HEK293T (cell line): Measurements from ENCODE around the gene NCOA7.

Experiments
- CTCF ChIA-PET: fragments of 350-600 bp; formaldehyde crosslinking; extraction: SDS; loops from one replicate; lab custom pipeline; 2021; ENCODE audit warnings: antibody characterized with exemption, inconsistent platforms; lab: Yijun Ruan, JAX
- POLR2A ChIA-PET: fragments of 350-600 bp; formaldehyde crosslinking; extraction: SDS; loops from one replicate; lab custom pipeline; 2020; ENCODE audit warnings: antibody characterized with exemption, inconsistent platforms; lab: Yijun Ruan, JAX
- DNase-seq: peaks from one replicate; pipeline ENCODE4 v3.0.0; 2012; ENCODE audit warnings: mixed read lengths; ENCODE audit errors: extremely low spot score
- ARNT ChIP-seq: fragments of 450-650 bp; IDR thresholded peaks from 2 replicates; pipeline ENCODE4 v1.6.1; 2017; ENCODE audit warnings: mild to moderate bottlenecking
- BHLHE40 ChIP-seq: fragments of 450-650 bp; IDR thresholded peaks from 2 replicates; pipeline ENCODE4 v1.6.1; 2016; ENCODE audit warnings: mild to moderate bottlenecking, moderate library complexity, borderline replicate concordance
- CTBP1 ChIP-seq: fragments of 450-650 bp; IDR thresholded peaks from 2 replicates; pipeline ENCODE4 v1.6.1; 2016; ENCODE audit warnings: borderline replicate concordance
- ELF4 ChIP-seq: fragments of 450-650 bp; IDR thresholded peaks from 2 replicates; pipeline ENCODE4 v1.6.1; 2017; ENCODE audit warnings: antibody characterized with exemption
- FOXA1 ChIP-seq: fragments of 450-650 bp; IDR thresholded peaks from 2 replicates; pipeline ENCODE4 v1.6.1; 2016; ENCODE audit warnings: mild to moderate bottlenecking
- FOXK2 ChIP-seq: fragments of 450-650 bp; IDR thresholded peaks from 2 replicates; pipeline ENCODE4 v1.6.1; 2016; ENCODE audit warnings: mild to moderate bottlenecking
- FOXM1 ChIP-seq: fragments of 450-650 bp; IDR thresholded peaks from 2 replicates; pipeline ENCODE4 v1.6.1; 2017; ENCODE audit warnings: mild to moderate bottlenecking, borderline replicate concordance
- HDGF ChIP-seq: fragments of 450-650 bp; IDR thresholded peaks from 2 replicates; pipeline ENCODE4 v1.6.1; 2017; ENCODE audit warnings: antibody characterized with exemption, borderline replicate concordance
- L3MBTL2 ChIP-seq: fragments of 450-650 bp; conservative IDR thresholded peaks from 2 replicates; pipeline ENCODE4 v1.6.1; 2016; ENCODE audit warnings: mild to moderate bottlenecking
- LEF1 ChIP-seq: fragments of 450-650 bp; IDR thresholded peaks from 2 replicates; pipeline ENCODE4 v1.6.1; 2017; ENCODE audit warnings: mild to moderate bottlenecking, borderline replicate concordance
- NFRKB ChIP-seq: fragments of 450-650 bp; IDR thresholded peaks from 2 replicates; pipeline ENCODE4 v1.6.1; 2016; ENCODE audit warnings: mild to moderate bottlenecking, moderate library complexity
- PKNOX1 ChIP-seq: fragments of 450-650 bp; IDR thresholded peaks from 2 replicates; pipeline ENCODE4 v1.6.1; 2016
- SP1 ChIP-seq: fragments of 450-650 bp; IDR thresholded peaks from 2 replicates; pipeline ENCODE4 v1.6.1; 2017
- SUZ12 ChIP-seq: fragments of 450-650 bp; IDR thresholded peaks from 2 replicates; pipeline ENCODE4 v1.6.1; 2016; ENCODE audit warnings: mild to moderate bottlenecking
- TARDBP ChIP-seq: fragments of 450-650 bp; IDR thresholded peaks from 2 replicates; pipeline ENCODE4 v1.6.1; 2016
- ZNF384 ChIP-seq: fragments of 450-650 bp; IDR thresholded peaks from 2 replicates; pipeline ENCODE4 v1.6.1; 2016

Gene NCOA7

GRCh38 chr6:125790358-125791150, at the start of gene NCOA7:
NCOA7 (plus strand) TSS chr6:125790960; CDS start chr6:125815355, 24,395 bp downstream.
- ChIA-PET POLR2A (interaction anchor here (0.6 to 3.6 kb wide), 30 partner anchors 9 to 423 kb away, joined by 3 to 87 read pairs (median 4); partner anchors contain the start of genes HINT3 and TRMT11), CTCF (interaction anchor here (0.6 to 4.2 kb wide), 16 partner anchors 9 to 477 kb away, joined by 3 to 25 read pairs (median 4); partner anchors contain the start of gene HINT3)
- DNase-seq: peak; percentile 66
- TF ChIP-seq NFRKB: no peak
- no peak for TF ChIP-seq LEF1
- no peak for TF ChIP-seq SUZ12
- TF ChIP-seq SP1: no peak
- TF ChIP-seq CTBP1: peak; percentile 61
- no peak for TF ChIP-seq L3MBTL2

- TF ChIP-seq PKNOX1 (no peak), NFRKB (no peak), L3MBTL2 (no peak), CTBP1 (no peak), ELF4 (no peak), SUZ12 (no peak), BHLHE40 (no peak), ARNT (no peak), ZNF384 (no peak), TARDBP (no peak), FOXA1 (no peak), HDGF (no peak), FOXK2 (no peak), FOXM1 (no peak), SP1 (no peak), LEF1 (no peak)
- no peak for DNase-seq
- ChIA-PET POLR2A (interaction anchor here (1.2 kb wide), 1 partner anchor 102 kb away, joined by 3 read pairs; no protein-coding TSS in a partner anchor), CTCF (interaction anchor here (1.2 kb wide), 1 partner anchor 9 kb away, joined by 3 read pairs; no protein-coding TSS in a partner anchor)
These were observed 49.4 kb upstream of the NCOA7 start for GRCh38 chr6:125741336-125741735.

- no peak for TF ChIP-seq L3MBTL2
- no peak for TF ChIP-seq FOXM1
- TF ChIP-seq FOXK2: no peak
- no peak for TF ChIP-seq TARDBP
- TF ChIP-seq FOXA1: no peak
- no peak for TF ChIP-seq ELF4
- CTCF ChIA-PET: interaction anchor here (0.5 to 1.3 kb wide), 3 partner anchors 11 to 220 kb away, joined by 3 to 7 read pairs (median 3); no protein-coding TSS in a partner anchor
- POLR2A ChIA-PET: interaction anchor here (0.5 to 1.2 kb wide), 4 partner anchors 9 to 294 kb away, joined by 3 read pairs; partner anchors contain the start of gene TRMT11
- DNase-seq: no peak
These were observed 48.7 kb upstream of the NCOA7 start for GRCh38 chr6:125742024-125742423.

GRCh38 chr6:125742464-125743120, 48.2 kb upstream of the NCOA7 start:
- TF ChIP-seq ELF4 (no peak), L3MBTL2 (no peak), SUZ12 (no peak), TARDBP (no peak), HDGF (no peak)
- ChIA-PET CTCF (interaction anchor here (0.5 to 1.3 kb wide), 3 partner anchors 11 to 219 kb away, joined by 3 to 7 read pairs (median 3); no protein-coding TSS in a partner anchor), POLR2A (interaction anchor here (0.5 to 1.2 kb wide), 4 partner anchors 8 to 295 kb away, joined by 3 read pairs; partner anchors contain the start of gene TRMT11)
- no peak for DNase-seq

GRCh38 chr6:125743604-125744003, 47.2 kb upstream of the NCOA7 start:
- POLR2A ChIA-PET: no interaction called here
- DNase-seq: no peak
- TF ChIP-seq LEF1 (no peak), ELF4 (no peak), HDGF (no peak), FOXK2 (no peak), ARNT (no peak), CTBP1 (no peak), BHLHE40 (no peak), SP1 (no peak), FOXA1 (no peak), TARDBP (no peak)
- CTCF ChIA-PET: no interaction called here

GRCh38 chr6:125745281-125746018, 45.3 kb upstream of the NCOA7 start:
- TF ChIP-seq SUZ12: no peak
- TF ChIP-seq LEF1: no peak
- no peak for TF ChIP-seq PKNOX1
- no peak for TF ChIP-seq ELF4
- TF ChIP-seq ZNF384: no peak
- no peak for TF ChIP-seq ARNT
- no peak for TF ChIP-seq L3MBTL2
- no peak for TF ChIP-seq BHLHE40
- TF ChIP-seq FOXK2: no peak
- TF ChIP-seq TARDBP: no peak
- TF ChIP-seq CTBP1: no peak
- no peak for TF ChIP-seq FOXA1
- no peak for TF ChIP-seq HDGF
- TF ChIP-seq FOXM1: no peak
- TF ChIP-seq SP1: no peak
- TF ChIP-seq NFRKB: no peak
- POLR2A ChIA-PET: interaction anchor here (0.8 to 1.7 kb wide), 6 partner anchors 15 to 161 kb away, joined by 3 to 6 read pairs (median 4); partner anchors contain the start of gene NCOA7
- DNase-seq: no peak
- CTCF ChIA-PET: interaction anchor here (0.7 to 1.5 kb wide), 9 partner anchors 8 to 1250 kb away, joined by 3 to 9 read pairs (median 3); partner anchors contain the start of gene TPD52L1
